Gastroesophageal sphincter (tissue), 3 donors: Measurements from ENCODE around the gene ADAMTS17.

Source experiments
- EP300 ChIP-seq: sonication (generic); formaldehyde crosslinking; IDR thresholded peaks from one replicate; pipeline ENCODE4 v1.6.1; 2017; ENCODE audit warnings: antibody characterized with exemption, mild to moderate bottlenecking
- POLR2A ChIP-seq, 2 donors: fragments of 450-650 bp; IDR thresholded peaks; one replicate each; pipeline ENCODE4 v1.6.1; 2017; ENCODE audit warnings: antibody characterized with exemption in 2 of 2, mild to moderate bottlenecking in 2 of 2, moderate library complexity in 1 of 2
- POLR2AphosphoS5 ChIP-seq: sonication (generic); formaldehyde crosslinking; IDR thresholded peaks from one replicate; pipeline ENCODE4 v1.6.1; 2017; ENCODE audit warnings: antibody characterized with exemption
- TF ChIP-seq, protein P1 (sequence below), 4 experiments: fragments of 200-600 bp in 2 of 4; fragments of 450-650 bp in 2 of 4; sonication (generic) in 1 of 4; IDR thresholded peaks; one replicate each; pipeline ENCODE4 v1.5.1; 2017 to 2019; ENCODE audit warnings: antibody characterized with exemption in 4 of 4, mild to moderate bottlenecking in 2 of 4, moderate library complexity in 2 of 4

DNA sequence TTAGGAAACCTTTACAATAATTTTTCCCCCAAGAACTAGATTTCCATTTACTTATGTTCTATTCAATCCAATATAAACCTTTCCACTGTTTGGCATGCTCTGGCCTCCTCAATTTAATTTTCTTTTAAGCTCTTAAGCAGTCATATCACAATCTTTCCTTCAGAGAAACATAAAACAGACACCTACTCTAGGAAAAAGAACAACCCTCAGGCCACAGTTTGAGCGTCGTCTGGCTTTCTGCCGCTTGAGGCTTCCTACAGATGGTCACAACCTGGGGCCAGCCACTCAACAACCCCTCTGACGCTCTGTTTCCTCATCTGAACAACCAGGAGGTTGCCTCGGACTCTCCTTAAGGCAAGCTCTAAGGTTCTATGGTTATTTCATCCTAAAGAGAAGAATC, 143.3 kb downstream of the ADAMTS17 start:
- TF ChIP-seq POLR2AphosphoS5 (no peak), EP300 (no peak), POLR2A (IDR thresholded peaks at IDR 0.05) (no peak)
- TF ChIP-seq, protein P1, sequence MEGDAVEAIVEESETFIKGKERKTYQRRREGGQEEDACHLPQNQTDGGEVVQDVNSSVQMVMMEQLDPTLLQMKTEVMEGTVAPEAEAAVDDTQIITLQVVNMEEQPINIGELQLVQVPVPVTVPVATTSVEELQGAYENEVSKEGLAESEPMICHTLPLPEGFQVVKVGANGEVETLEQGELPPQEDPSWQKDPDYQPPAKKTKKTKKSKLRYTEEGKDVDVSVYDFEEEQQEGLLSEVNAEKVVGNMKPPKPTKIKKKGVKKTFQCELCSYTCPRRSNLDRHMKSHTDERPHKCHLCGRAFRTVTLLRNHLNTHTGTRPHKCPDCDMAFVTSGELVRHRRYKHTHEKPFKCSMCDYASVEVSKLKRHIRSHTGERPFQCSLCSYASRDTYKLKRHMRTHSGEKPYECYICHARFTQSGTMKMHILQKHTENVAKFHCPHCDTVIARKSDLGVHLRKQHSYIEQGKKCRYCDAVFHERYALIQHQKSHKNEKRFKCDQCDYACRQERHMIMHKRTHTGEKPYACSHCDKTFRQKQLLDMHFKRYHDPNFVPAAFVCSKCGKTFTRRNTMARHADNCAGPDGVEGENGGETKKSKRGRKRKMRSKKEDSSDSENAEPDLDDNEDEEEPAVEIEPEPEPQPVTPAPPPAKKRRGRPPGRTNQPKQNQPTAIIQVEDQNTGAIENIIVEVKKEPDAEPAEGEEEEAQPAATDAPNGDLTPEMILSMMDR (IDR thresholded peaks at IDR 0.05): no peak
